SK-N-SH (cell line): ENCODE results near the gene PPP2R5E. TPM values are rescaled to one million over a fixed set of nuclear protein-coding genes. Genes with fewer than 3 reads are reported as not detected.

ENCODE experiments used
- CTCF ChIA-PET: fragments of 300-600, 350-600 bp; formaldehyde crosslinking; extraction: SDS; loops from one replicate; lab custom pipeline; 2021; lab: Yijun Ruan, JAX
- POLR2A ChIA-PET: fragments of 350-600 bp; sonication (Branson Sonifier 250); formaldehyde crosslinking; extraction: SDS; loops from one replicate; lab custom pipeline; 2020; ENCODE audit warnings: antibody characterized with exemption, inconsistent platforms; lab: Yijun Ruan, JAX
- DNase-seq: peaks from one replicate; pipeline ENCODE4 v3.0.0; 2012
- H2AFZ ChIP-seq: fragments of 200-600 bp; sonication (generic); 2 replicates; pipeline ENCODE4 v1.8.1; 2016; ENCODE audit warnings: antibody characterized with exemption, mild to moderate bottlenecking, low read depth
- H3F3A ChIP-seq: fragments of 200-600 bp; sonication (generic); replicated peaks from 2 replicates; pipeline ENCODE3; 2016; ENCODE audit warnings: antibody characterized with exemption, mild to moderate bottlenecking; ENCODE audit not compliant: insufficient read depth
- H3K27ac ChIP-seq, 2 experiments: fragments of 200-500 bp in 1 of 2; fragments of 200-600 bp in 1 of 2; sonication (Bioruptor generic) in 1 of 2; sonication (generic), shearing (Covaris generic) in 1 of 2; 2 replicates each; pipeline versions ENCODE4 v1.5.1 to v1.6.1; 2014 to 2016; ENCODE audit warnings: low read depth in 2 of 2, inconsistent platforms in 1 of 2, low read length in 1 of 2, mild to moderate bottlenecking in 1 of 2, mixed read lengths in 1 of 2
- H3K27me3 ChIP-seq: fragments of 200-600 bp; sonication (generic), shearing (Covaris generic); 2 replicates; pipeline ENCODE4 v1.6.1; 2016; ENCODE audit warnings: mixed run types; ENCODE audit not compliant: insufficient read depth
- H3K36me3 ChIP-seq, 2 experiments: fragments of 200-500 bp in 1 of 2; fragments of 200-600 bp in 1 of 2; sonication (Bioruptor generic) in 1 of 2; sonication (generic) in 1 of 2; replicated peaks in 1 of 2; 2 replicates each; pipeline versions ENCODE3 to v1.5.1; 2014 to 2016; ENCODE audit warnings: low read length in 1 of 2, mild to moderate bottlenecking in 1 of 2; ENCODE audit not compliant: insufficient read depth in 2 of 2, control insufficient read depth in 1 of 2
- H3K4me1 ChIP-seq, 2 experiments: fragments of 200-500 bp in 1 of 2; fragments of 200-600 bp in 1 of 2; sonication (Bioruptor generic) in 1 of 2; sonication (generic), shearing (Covaris generic) in 1 of 2; 2 replicates each; pipeline versions ENCODE4 v1.5.1 to v1.6.1; 2014 to 2016; ENCODE audit warnings: low read depth in 1 of 2, low read length in 1 of 2, mixed run types in 1 of 2; ENCODE audit not compliant: insufficient read depth in 2 of 2, control insufficient read depth in 1 of 2
- H3K4me2 ChIP-seq: fragments of 200-600 bp; sonication (generic), shearing (Covaris generic); 2 replicates; pipeline ENCODE4 v1.6.1; 2017; ENCODE audit warnings: mixed run types
- H3K4me3 ChIP-seq, 2 experiments: fragments of 200-500 bp in 1 of 2; fragments of 200-600 bp in 1 of 2; sonication (Bioruptor generic) in 1 of 2; sonication (generic), shearing (Covaris generic) in 1 of 2; 2 replicates each; pipeline versions ENCODE4 v1.5.1 to v1.8.1; 2014 to 2016; ENCODE audit warnings: low read depth in 2 of 2, inconsistent platforms in 1 of 2, low read length in 1 of 2, mild to moderate bottlenecking in 1 of 2, mixed read lengths in 1 of 2, moderate library complexity in 1 of 2
- H3K79me2 ChIP-seq: fragments of 200-600 bp; sonication (generic); 2 replicates; pipeline ENCODE4 v1.8.1; 2017; ENCODE audit warnings: mild to moderate bottlenecking; ENCODE audit not compliant: insufficient read depth
- H3K9ac ChIP-seq: fragments of 200-600 bp; sonication (generic); 2 replicates; pipeline ENCODE4 v1.6.1; 2017; ENCODE audit warnings: mixed run types
- H3K9me2 ChIP-seq: fragments of 200-600 bp; sonication (generic); 2 replicates; pipeline ENCODE4 v1.6.1; 2017; ENCODE audit warnings: mixed run types
- H3K9me3 ChIP-seq: fragments of 200-600 bp; sonication (generic); 2 replicates; pipeline ENCODE4 v1.6.1; 2017; ENCODE audit warnings: mixed run types, mild to moderate bottlenecking, moderate library complexity
- H4K20me1 ChIP-seq: fragments of 200-600 bp; sonication (generic); 2 replicates; pipeline ENCODE4 v1.6.1; 2017; ENCODE audit warnings: mild to moderate bottlenecking, mixed run types; ENCODE audit not compliant: insufficient read depth
- CHD2 ChIP-seq: fragments of 150-350 bp; IDR thresholded peaks from 2 replicates; pipeline ENCODE4 v1.6.1; 2018; ENCODE audit warnings: low read length; ENCODE audit not compliant: partially characterized antibody
- ELF1 ChIP-seq: IDR thresholded peaks from 2 replicates; pipeline ENCODE4 v1.4.0; 2012
- EP300 ChIP-seq, 2 experiments: IDR thresholded peaks; 2 replicates each; pipeline versions ENCODE4 v1.4.0 to v1.6.1; 2012; ENCODE audit warnings: borderline replicate concordance in 1 of 2, low read depth in 1 of 2, low read length in 1 of 2
- EZH2phosphoT487 ChIP-seq: fragments of 200-600 bp; sonication (generic); IDR thresholded peaks from 2 replicates; pipeline ENCODE4 v1.6.1; 2017; ENCODE audit warnings: low read depth, mixed run types, mild to moderate bottlenecking, antibody characterized with exemption, moderate library complexity, borderline replicate concordance
- FOSL2 ChIP-seq: IDR thresholded peaks from 2 replicates; pipeline ENCODE4 v1.4.0; 2012; ENCODE audit warnings: low read depth, mild to moderate bottlenecking, moderate library complexity, borderline replicate concordance
- FOXM1 ChIP-seq: IDR thresholded peaks from 2 replicates; pipeline ENCODE4 v1.4.0; 2012; ENCODE audit warnings: low read depth, mild to moderate bottlenecking
- GATA2 ChIP-seq: sonication (generic); formaldehyde crosslinking; IDR thresholded peaks from 2 replicates; pipeline ENCODE4 v1.5.0; 2020; ENCODE audit warnings: mild to moderate bottlenecking, missing genetic modification reagents
- IRF3 ChIP-seq: fragments of 150-350 bp; IDR thresholded peaks from 2 replicates; pipeline ENCODE4 v1.6.1; 2016; ENCODE audit warnings: mild to moderate bottlenecking, low read depth, low read length
- JUND ChIP-seq: IDR thresholded peaks from 2 replicates; pipeline ENCODE4 v1.4.0; 2012
- MXI1 ChIP-seq: IDR thresholded peaks from 2 replicates; pipeline ENCODE4 v1.6.1; 2012; ENCODE audit warnings: mild to moderate bottlenecking, low read depth, low read length, improper control_type of control experiment
- NRF1 ChIP-seq: IDR thresholded peaks from 2 replicates; pipeline ENCODE4 v1.6.1; 2012; ENCODE audit warnings: low read depth, mild to moderate bottlenecking, low read length
- RAD21 ChIP-seq: IDR thresholded peaks from 2 replicates; pipeline ENCODE4 v1.6.1; 2012; ENCODE audit warnings: mild to moderate bottlenecking, low read length
- RFX5 ChIP-seq: IDR thresholded peaks from 2 replicates; pipeline ENCODE4 v1.6.1; 2012; ENCODE audit warnings: mild to moderate bottlenecking, improper control_type of control experiment, low read length
- RXRA ChIP-seq: IDR thresholded peaks from 2 replicates; pipeline ENCODE4 v1.4.0; 2012; ENCODE audit warnings: low read depth, mild to moderate bottlenecking, borderline replicate concordance
- SIN3A ChIP-seq: IDR thresholded peaks from 2 replicates; pipeline ENCODE4 v1.6.1; 2012; ENCODE audit warnings: low read depth, mild to moderate bottlenecking, low read length, moderate library complexity, borderline replicate concordance
- TAF1 ChIP-seq: IDR thresholded peaks from 2 replicates; pipeline ENCODE4 v1.6.1; 2012; ENCODE audit warnings: low read depth, mild to moderate bottlenecking, low read length, moderate library complexity, borderline replicate concordance
- TCF12 ChIP-seq: IDR thresholded peaks from 2 replicates; pipeline ENCODE4 v1.4.0; 2012
- TEAD4 ChIP-seq: IDR thresholded peaks from 2 replicates; pipeline ENCODE4 v1.4.0; 2012; ENCODE audit warnings: mild to moderate bottlenecking, borderline replicate concordance; ENCODE audit not compliant: insufficient read depth
- USF1 ChIP-seq: IDR thresholded peaks from 2 replicates; pipeline ENCODE4 v1.4.0; 2012; ENCODE audit warnings: low read depth, borderline replicate concordance
- YY1 ChIP-seq: IDR thresholded peaks from 2 replicates; pipeline ENCODE4 v1.4.0; 2012; ENCODE audit warnings: low read depth, mild to moderate bottlenecking
- WGBS: methylation state at CpG from one replicate; pipeline ENCODE4 v1.1.6; 2017; ENCODE audit warnings: low lambda C conversion rate; 5-methylcytosine and 5-hydroxymethylcytosine counted together
- polyA plus RNA-seq, 3 experiments: library from polyadenylated mRNA; depleted of rRNA; stranded (reverse); fragments of >200 nt; gene quantifications; 2 replicates each; pipeline ENCODE4 v1.2.3, GENCODE V29; 2012
- TF ChIP-seq, protein P1 (sequence below): fragments of 150-350 bp; IDR thresholded peaks from 2 replicates; pipeline ENCODE4 v1.6.1; 2017; ENCODE audit warnings: antibody characterized with exemption, low read length, low read depth, borderline replicate concordance

Gene PPP2R5E
- polyA plus RNA-seq, 1 of the 3 experiments (the other 2 are of a cell fraction): 4.4 TPM

DNA sequence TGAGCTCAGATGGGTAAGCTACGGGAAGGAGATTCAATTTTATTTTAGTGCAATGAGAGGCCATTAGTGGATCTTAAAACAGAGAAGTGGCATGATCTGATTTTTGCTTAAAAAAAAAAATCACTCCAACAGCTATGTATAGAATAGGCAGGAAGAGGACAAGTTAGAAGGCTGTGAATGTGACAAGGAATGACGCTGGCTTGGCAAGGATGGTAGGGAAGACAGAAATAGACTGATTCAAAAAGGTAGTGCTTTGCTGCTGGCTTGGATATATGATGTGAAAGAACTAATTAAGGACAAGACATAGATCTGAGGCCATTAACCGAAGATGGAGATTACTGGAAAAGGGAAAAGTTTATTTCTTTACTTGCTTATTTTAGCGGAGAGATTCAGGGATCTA, 119.3 kb downstream of the PPP2R5E start:
- Histone ChIP-seq H2AFZ (no peak overlapping the region), H3K4me3 (no peak overlapping the region), H3K4me2 (no peak overlapping the region), H3K27ac (no peak overlapping the region; a peak in 1 of 4 replicates), H3K4me1 (peaks cover 0 to 13% of the 10 kb centered on the region in 2 experiments; a peak in 3 of 4 replicates), H3K9ac (no peak overlapping the region), H3K36me3 (peaks cover 15 to 16% of the 10 kb centered on the region in 2 experiments), H4K20me1 (peaks cover 5% of the 10 kb centered on the region; the same call in 1 of the 2 replicates), H3K79me2 (peaks cover 49% of the 10 kb centered on the region), H3K27me3 (no peaks in the 10 kb centered on the region), H3K9me2 (no peaks in the 10 kb centered on the region), H3F3A (no peaks in the 10 kb centered on the region), H3K9me3 (no peaks in the 10 kb centered on the region)
- ChIA-PET CTCF (interaction anchor here (0.6 kb wide), 1 partner anchor 19 kb away, joined by 3 read pairs; no protein-coding TSS in a partner anchor), POLR2A (no interaction called here)
- TF ChIP-seq FOXM1 (no peak), FOSL2 (no peak), TEAD4 (no peak), ELF1 (no peak), GATA2 (no peak), RAD21 (no peak), NRF1 (no peak), RFX5 (no peak), YY1 (no peak), CHD2 (no peak)
- TF ChIP-seq, protein P1, sequence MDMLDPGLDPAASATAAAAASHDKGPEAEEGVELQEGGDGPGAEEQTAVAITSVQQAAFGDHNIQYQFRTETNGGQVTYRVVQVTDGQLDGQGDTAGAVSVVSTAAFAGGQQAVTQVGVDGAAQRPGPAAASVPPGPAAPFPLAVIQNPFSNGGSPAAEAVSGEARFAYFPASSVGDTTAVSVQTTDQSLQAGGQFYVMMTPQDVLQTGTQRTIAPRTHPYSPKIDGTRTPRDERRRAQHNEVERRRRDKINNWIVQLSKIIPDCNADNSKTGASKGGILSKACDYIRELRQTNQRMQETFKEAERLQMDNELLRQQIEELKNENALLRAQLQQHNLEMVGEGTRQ: no peak
- WGBS: 93% methylated on average over 4 of the region's 4 CpGs
- DNase-seq: no peak

DNA sequence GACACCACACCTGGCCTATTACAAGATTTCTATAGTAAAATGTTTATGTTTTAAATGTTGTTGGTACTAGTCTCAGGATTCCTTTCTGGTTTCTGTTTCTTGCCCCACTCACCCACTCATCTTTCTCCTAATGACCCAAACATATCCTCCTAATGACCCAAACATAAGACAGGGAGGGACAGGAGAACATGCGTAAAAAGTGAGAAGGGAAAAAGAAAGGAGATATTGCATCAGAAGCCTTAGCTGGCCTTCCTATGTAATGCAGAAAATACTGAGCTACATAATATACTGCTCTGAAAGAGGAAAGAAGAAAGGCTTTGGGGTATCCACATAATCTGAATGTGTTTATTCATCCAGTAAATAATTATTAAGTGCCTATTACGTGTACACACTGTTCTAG, 119.8 kb downstream of the PPP2R5E start:
- H3F3A ChIP-seq: no peaks in the 10 kb centered on the region
- no peaks in the 10 kb centered on the region for H3K9me3 ChIP-seq
- no peak overlapping the region for H2AFZ ChIP-seq
- H4K20me1 ChIP-seq: peaks cover 5% of the 10 kb centered on the region; the same call in 1 of the 2 replicates
- H3K9ac ChIP-seq: no peak overlapping the region
- H3K4me1 ChIP-seq: peaks cover 0 to 13% of the 10 kb centered on the region in 2 experiments; a peak in 3 of 4 replicates
- no peaks in the 10 kb centered on the region for H3K27me3 ChIP-seq
- ChIA-PET CTCF (interaction anchor here (0.6 kb wide), 1 partner anchor 19 kb away, joined by 3 read pairs; no protein-coding TSS in a partner anchor), POLR2A (no interaction called here)
- DNase-seq: no peak
- H3K79me2 ChIP-seq: peaks cover 46% of the 10 kb centered on the region
- 95% methylated on average over 2 of the region's 2 CpGs for WGBS
- H3K27ac ChIP-seq: peak overlapping the region in 1 of 2 experiments; percentile 28; a peak in 1 of 4 replicates
- no peak overlapping the region for H3K4me3 ChIP-seq
- H3K36me3 ChIP-seq: peaks cover 15 to 16% of the 10 kb centered on the region in 2 experiments
- TF ChIP-seq EP300 (IDR thresholded peaks at IDR 0.05; ENCODE audit: borderline replicate concordance in 1 of 2, low read depth in 1 of 2, low read length in 1 of 2) (no peak), EZH2phosphoT487 (no peak), MXI1 (no peak), CHD2 (no peak), TCF12 (no peak), RXRA (no peak), TAF1 (no peak), JUND (no peak), FOXM1 (no peak), TEAD4 (no peak), IRF3 (no peak), USF1 (no peak), SIN3A (no peak)
- TF ChIP-seq, protein P1: no peak
- H3K9me2 ChIP-seq: no peaks in the 10 kb centered on the region
- no peak overlapping the region for H3K4me2 ChIP-seq
